T47D (cell line): ENCODE measurements around the gene SH3RF1.

Experiments used
- DNase-seq, 2 experiments: peaks; one replicate each; pipeline versions ENCODE4 v3.0.0 to v3.0.0-alpha.2; 2011 to 2012; ENCODE audit warnings: low read depth in 1 of 2, low spot score in 1 of 2
- JUND ChIP-seq: IDR thresholded peaks from 2 replicates; pipeline ENCODE4 v1.6.1; 2012; ENCODE audit warnings: low read depth
- in situ Hi-C: cut with HindIII; loops from 2 replicates; pipeline ENCODE4 v1.10.0; 2016; ENCODE audit warnings: low sequenced_read_pairs, low pct_unique_long_range_greater_than_20kb

SH3RF1 gene

GRCh38 chr4:169054879-169055278 lies 215.9 kb downstream of the SH3RF1 start:
- no peak for DNase-seq
- TF ChIP-seq JUND = no peak
- in situ Hi-C loops = no loop called here

- in situ Hi-C loops = no loop called here
- DNase-seq = no peak
- no peak for TF ChIP-seq JUND
These were observed 218.2 kb downstream of the SH3RF1 start for GRCh38 chr4:169052594-169052945.

DNA sequence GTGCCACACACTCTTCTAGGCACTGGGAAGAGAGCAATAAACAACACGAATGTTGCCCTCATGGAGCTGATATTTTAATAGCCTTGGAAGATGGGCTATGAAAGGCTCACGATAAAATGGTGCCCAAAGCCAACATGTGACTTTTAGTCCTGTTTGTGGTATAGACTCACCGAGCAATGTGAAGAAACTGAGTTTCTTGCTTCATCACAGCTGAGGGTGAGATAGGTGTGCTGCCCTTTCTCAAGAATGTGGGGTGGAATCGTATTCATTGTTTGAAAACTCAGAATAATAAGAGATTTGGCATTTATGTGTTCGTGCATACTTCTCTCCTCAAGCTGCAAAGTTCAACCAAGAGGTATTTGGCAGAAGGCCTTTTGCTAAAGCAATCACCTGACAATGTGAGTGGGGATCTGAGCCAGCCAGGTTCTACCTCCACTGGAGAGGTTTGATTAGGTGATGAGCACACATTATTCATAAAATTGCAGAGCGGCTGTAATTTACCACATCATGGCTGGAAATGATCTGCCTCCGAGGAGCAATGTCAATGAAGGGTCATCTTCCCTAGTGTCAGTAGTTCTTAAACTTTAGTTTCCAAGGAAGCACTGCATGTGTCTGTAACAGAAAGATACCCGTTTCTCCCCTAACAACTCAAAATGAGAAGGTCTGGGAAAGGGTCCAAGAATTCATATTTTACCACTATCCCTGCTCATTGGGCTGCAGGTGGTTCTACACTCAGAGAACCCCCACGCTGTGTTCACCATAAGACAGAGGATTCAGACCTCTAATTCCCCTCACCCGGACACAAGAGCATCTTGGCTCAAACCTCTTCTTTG lies 218.8 kb downstream of the SH3RF1 start:
- DNase-seq = no peak
- TF ChIP-seq JUND = no peak
- in situ Hi-C loops = no loop called here

DNA sequence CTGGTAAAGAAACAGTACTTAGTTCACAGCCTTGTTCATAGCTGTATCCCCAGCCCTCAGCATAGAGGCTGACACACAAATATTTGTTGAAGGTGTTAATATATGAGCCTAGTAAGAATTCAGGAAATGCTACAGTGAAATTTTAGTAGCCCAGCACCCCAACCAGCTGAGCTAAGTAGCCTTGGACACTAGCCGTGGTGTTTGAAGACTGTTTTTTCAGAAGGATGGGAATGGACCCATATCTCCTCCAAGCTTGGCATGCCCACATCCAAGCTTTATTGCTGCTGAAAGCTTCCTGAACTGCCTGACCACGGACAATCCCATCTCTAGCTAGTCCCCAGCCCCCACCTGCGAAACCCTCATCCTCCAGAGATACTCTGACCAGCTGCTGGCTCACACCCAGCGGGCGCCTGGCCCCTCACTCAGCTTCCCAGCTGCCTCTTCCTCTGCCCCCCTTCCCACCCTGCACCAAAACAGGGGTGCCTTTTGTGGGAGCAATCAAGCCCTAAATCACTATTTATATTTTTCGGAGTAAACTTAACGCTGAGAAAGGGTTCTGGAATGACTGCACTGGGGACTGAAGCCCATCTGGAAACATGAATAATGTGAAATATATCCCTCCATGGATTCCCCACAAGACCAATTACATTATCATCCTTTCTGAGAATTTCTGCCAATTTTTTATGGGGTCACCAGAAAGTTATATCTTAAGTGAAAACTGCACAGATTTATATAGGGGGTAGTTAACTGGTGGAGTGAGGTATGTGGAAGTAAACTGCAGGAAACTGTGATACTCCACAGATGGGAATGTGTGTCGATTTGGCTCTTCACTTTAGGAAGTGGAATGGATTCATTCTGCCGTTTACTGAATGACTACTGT lies 219.6 kb downstream of the SH3RF1 start:
- DNase-seq = no peak
- no peak for TF ChIP-seq JUND
- in situ Hi-C loops = no loop called here

- in situ Hi-C loops = no loop called here
- TF ChIP-seq JUND = no peak
- no peak for DNase-seq
These were observed 220.5 kb downstream of the SH3RF1 start for GRCh38 chr4:169050284-169050683.

GRCh38 chr4:169048868-169049414 lies 221.8 kb downstream of the SH3RF1 start:
- in situ Hi-C loops = no loop called here
- TF ChIP-seq JUND = no peak
- DNase-seq = no peak

GRCh38 chr4:169047956-169048355 lies 222.8 kb downstream of the SH3RF1 start:
- no peak for TF ChIP-seq JUND
- in situ Hi-C loops = no loop called here
- DNase-seq = no peak

DNA sequence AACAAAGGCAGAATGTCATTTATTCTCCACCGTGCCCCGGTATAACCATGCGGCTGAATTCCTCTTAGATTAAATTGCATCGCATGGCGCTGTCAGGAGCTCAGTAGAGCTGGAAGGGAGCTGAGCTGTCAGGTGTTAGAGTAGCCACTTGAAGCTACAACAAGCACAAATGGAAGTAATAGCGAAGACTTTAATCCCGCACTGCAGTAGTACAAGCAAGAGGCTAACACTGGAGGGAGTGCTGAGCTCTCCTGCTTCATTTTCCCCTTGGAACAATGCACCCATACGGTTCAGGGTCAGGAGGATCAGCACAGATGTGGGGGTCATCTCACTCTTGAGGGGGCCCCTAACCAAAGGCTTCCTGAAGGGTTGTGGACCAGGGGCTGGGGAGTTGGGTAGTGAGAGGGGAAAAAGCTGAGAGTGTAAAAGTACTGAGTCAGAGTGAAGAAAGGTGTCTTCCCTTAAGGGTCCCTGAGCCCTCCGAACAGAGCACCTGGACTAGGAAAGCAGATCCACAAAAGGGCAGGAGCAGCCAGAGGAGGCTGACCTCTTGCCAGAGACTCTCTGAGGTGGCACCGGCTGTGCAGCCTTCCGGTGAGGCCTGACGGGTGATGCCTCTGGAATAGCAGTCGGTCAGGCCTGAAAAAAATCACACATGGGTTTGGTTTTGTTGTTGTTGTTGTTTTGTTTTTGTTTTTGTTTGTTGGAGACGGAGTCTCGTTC lies 224.7 kb downstream of the SH3RF1 start:
- no peak for TF ChIP-seq JUND
- in situ Hi-C loops = no loop called here
- no peak for DNase-seq

GRCh38 chr4:169044714-169045447 lies 225.9 kb downstream of the SH3RF1 start:
- in situ Hi-C loops = no loop called here

More at GRCh38 chr4:169044714-169045447, 225.9 kb downstream of the SH3RF1 start:
- no peak for TF ChIP-seq JUND
- DNase-seq = no peak
